Fibroblast of the aortic adventitia (primary cell): ENCODE data around the gene CYP24A1. TPM values are rescaled to one million over a fixed set of nuclear protein-coding genes. Genes with fewer than 3 reads are reported as not detected.

Experiments used
- DNase-seq: peaks from one replicate; pipeline ENCODE4 v3.0.0-alpha.2; 2010; ENCODE audit warnings: low read depth
- H3K4me3 ChIP-seq: 2 replicates; pipeline ENCODE4 v1.5.1; 2011; ENCODE audit warnings: low read depth, mild to moderate bottlenecking, control low read depth, low read length, moderate library complexity
- CTCF ChIP-seq: IDR thresholded peaks from 2 replicates; pipeline ENCODE4 v1.5.1; 2011; ENCODE audit warnings: mild to moderate bottlenecking, low read length, control low read depth, inconsistent platforms; ENCODE audit not compliant: insufficient read depth
- total RNA-seq: library from RNA; depleted of rRNA; stranded (reverse); fragments of >200 nt; gene quantifications from 2 replicates; pipeline ENCODE4 v1.2.3, GENCODE V29; 2012; ENCODE audit warnings: low replicate concordance

Gene CYP24A1
- total RNA-seq, 1 donor: not detected

- H3K4me3 ChIP-seq: no peak overlapping the region
- DNase-seq: peak; percentile 32
- no peak for TF ChIP-seq CTCF
Observed at GRCh38 chr20:54112221-54112884, 61.4 kb downstream of the CYP24A1 start.

- H3K4me3 ChIP-seq: no peak overlapping the region
- no peak for DNase-seq
- no peak for TF ChIP-seq CTCF
Observed at GRCh38 chr20:54111460-54111859, 62.3 kb downstream of the CYP24A1 start.

GRCh38 chr20:54110457-54110856 is 63.3 kb downstream of the CYP24A1 start:
- no peak for TF ChIP-seq CTCF
- DNase-seq: no peak
- H3K4me3 ChIP-seq: no peak overlapping the region

GRCh38 chr20:54110041-54110440 is 63.7 kb downstream of the CYP24A1 start:
- no peak for DNase-seq
- no peak overlapping the region for H3K4me3 ChIP-seq
- TF ChIP-seq CTCF: no peak

DNA sequence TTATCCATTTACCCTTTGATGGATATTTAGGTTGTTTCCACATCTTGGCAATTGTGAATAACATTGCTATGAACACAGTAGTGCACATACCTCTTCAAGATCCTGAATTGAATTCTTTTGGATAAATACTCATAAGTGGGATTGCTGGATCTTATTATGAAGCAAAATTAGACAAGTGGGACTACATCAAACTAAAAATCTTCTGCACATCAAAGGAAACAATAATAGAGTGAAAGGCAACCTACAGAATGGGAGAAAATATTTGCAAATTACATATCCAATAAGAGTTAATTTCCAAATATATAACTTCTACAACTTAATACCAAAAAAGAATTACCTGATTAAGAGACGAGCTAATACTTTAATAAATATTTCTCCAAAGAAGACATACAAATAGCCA is 65.0 kb downstream of the CYP24A1 start:
- no peak for DNase-seq
- H3K4me3 ChIP-seq: no peak overlapping the region
- TF ChIP-seq CTCF: no peak

- TF ChIP-seq CTCF: no peak
- no peak overlapping the region for H3K4me3 ChIP-seq
- no peak for DNase-seq
Observed at GRCh38 chr20:54108326-54108642, 65.5 kb downstream of the CYP24A1 start.
